Lung microvascular endothelial cell (primary cell): ENCODE measurements around the gene KLHL2. TPM values are rescaled to one million over a fixed set of nuclear protein-coding genes. Genes with fewer than 3 reads are reported as not detected.
"Not testable (repeated sequence)": the region's sequence is repeated elsewhere in the genome, so short reads cannot be mapped to it uniquely, and the experiment has no call there.

Experiments
- DNase-seq, 2 donors: peaks; one replicate each; pipeline versions ENCODE4 v3.0.0 to v3.0.0-alpha.2; 2010; ENCODE audit warnings: low read depth in 2 of 2
- total RNA-seq: library from RNA; depleted of rRNA; stranded (reverse); fragments of >200 nt; gene quantifications from 2 replicates; pipeline ENCODE4 v1.2.1, GENCODE V29; 2014

The KLHL2 gene, protein sequence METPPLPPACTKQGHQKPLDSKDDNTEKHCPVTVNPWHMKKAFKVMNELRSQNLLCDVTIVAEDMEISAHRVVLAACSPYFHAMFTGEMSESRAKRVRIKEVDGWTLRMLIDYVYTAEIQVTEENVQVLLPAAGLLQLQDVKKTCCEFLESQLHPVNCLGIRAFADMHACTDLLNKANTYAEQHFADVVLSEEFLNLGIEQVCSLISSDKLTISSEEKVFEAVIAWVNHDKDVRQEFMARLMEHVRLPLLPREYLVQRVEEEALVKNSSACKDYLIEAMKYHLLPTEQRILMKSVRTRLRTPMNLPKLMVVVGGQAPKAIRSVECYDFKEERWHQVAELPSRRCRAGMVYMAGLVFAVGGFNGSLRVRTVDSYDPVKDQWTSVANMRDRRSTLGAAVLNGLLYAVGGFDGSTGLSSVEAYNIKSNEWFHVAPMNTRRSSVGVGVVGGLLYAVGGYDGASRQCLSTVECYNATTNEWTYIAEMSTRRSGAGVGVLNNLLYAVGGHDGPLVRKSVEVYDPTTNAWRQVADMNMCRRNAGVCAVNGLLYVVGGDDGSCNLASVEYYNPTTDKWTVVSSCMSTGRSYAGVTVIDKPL
- total RNA-seq: 24.0 and 27.4 TPM in 2 replicates

DNA sequence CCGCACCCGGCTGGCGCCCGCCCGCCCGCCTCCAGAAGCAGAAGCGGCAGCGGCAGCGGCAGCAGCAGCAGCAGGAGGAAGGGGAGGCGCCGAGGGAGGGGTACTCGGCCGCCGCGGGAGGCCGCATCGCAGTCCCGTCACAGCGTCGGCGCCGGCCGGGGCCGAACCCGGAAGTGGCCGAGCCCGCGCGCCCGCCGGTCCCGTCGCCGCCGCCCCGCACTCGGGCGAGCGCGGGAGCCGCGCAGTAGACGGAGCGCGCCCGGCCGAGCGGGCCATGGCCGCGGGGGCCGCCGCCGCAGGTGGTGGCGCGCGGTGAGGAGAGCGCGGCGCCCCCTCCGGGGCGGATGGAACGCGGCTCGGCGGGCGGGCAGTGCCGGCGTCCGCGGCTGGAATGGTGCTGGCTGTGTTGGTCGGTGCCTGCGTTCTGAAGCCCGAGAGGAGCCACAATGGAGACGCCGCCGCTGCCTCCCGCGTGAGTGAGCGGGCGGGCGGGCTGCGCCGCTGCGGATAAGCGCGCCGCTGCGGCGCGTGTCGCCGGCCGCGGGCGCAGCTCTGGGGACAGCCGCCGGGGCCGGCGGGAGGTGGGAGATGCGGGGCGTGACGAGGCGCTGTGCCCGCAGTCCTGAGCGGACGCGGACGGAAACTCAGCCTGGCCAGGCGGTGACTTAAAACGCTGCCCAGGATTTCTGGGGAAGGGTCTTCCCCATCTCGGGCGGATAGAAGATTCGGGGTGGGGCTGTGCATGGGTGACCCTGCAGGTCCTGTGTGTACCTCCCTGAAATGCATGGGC, at the start of gene KLHL2:
KLHL2 (plus strand) TSS at position 131 of the 790 bp plus-strand sequence; CDS start at position 447, 316 bp downstream.
- DNase-seq: peak; percentile 88 to 91

DNA sequence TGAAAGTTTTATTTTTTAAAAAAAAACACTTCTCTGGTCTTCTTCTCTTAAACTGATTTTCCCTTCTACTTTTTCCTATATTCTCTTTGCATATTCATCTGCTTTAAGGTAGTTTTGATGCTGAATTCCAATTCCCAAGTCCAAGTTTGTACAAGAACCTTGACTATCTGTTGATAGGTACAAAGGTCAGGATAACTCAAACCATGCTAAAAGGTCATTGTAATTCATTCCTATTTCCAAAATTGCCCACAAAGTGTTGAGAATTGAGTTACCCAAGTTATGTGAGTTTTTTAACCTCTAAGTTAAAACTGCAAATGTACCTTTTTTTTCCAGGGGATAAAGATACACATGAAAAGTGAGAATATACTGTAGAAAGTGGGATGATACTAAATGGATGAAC, 48.6 kb upstream of the KLHL2 start:
- DNase-seq: no peak

DNA sequence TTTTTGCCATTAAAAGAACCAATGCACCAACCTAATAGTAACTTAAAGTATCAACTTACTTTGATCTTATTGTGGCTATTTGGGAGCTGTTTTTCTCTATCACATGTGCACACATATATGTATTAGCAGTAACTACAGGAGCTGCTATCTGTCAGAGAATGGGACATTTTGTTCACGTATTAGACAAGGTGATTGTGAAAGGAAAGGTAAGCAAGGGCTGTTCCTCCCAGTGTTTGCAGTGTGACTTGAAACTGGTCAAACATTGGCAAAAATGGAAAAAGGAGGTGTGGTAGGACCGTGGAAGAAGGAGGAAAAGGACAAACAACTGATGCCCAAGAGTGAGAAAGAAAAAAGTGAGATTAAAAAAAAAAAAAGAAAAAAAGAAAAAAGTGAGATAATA, 43.1 kb upstream of the KLHL2 start:
- DNase-seq: no peak

DNA sequence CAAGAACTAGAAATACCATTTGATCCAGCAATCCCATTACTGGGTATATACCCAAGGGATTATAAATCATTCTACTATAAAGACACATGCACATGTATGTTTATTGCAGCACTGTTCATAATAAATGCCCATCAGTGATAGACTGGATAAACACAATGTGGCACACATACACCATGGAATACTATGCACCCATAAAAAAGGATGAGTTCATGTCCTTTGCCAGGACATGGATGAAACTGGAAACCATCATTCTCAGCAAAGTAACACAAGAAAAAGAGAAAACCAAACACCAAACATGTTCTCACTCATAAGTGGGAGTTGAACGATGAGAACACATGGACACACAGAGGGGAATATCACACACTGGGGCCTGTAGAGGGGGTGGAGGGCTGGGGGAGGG, 40.5 kb upstream of the KLHL2 start:
- not testable (repeated sequence) for DNase-seq

DNA sequence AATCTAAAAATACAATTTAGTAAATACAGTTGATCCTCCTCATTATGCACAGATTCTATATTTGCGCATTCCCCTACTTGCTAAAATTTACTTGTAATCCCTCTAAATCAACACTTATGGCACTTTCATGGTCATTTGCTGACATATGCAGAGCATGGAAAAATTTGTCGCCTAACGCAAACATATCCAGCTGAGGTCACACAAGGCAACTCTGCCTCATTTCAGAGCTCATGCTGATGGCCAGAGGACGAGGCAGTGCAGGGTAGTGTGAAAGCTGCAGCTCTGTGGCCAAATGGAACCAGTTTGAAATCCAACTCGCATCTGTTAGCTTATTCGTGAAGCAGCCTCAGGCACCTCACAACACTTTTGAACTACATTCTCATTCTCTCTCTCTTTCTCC, 39.7 kb upstream of the KLHL2 start:
- DNase-seq: no peak

DNA sequence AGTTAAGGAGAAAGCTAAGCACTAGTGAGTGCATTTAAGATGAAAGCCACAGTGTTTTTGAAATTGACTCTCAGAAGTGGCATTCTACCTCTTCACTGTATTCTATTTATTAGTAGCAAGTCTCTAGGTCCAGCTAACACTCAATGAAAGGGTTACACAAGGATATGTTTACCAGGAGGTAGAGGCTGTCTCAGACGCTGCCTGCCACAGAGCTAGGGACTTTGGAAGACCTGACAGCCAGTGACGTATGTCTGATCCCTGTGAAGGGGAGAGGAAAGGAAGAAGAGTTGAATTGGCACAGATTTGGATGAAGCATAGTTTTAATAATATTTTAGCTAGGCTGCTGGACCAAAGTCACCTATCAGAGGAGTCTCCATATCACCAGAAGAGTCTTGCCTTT, 36.5 kb upstream of the KLHL2 start:
- no peak for DNase-seq

DNA sequence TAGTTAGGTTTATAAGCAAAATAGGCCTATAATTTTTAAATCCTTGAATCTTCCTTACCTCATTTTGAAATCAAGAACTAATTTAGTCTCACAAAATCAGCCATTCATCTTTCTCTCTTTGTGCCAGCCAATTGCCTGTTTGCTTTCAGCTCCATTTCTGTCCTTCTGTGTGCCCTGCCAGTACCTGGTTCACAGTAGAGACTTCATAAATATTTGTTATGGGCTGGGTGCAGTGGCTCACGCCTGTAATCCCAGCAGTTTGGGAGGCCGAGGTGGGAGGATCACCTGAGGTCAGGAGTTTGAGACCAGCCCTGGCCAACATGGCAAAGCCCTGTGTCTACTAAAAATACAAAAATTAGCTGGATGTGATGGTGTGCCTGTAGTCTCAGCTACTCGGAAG, 31.9 kb upstream of the KLHL2 start:
- DNase-seq: not testable (repeated sequence)

DNA sequence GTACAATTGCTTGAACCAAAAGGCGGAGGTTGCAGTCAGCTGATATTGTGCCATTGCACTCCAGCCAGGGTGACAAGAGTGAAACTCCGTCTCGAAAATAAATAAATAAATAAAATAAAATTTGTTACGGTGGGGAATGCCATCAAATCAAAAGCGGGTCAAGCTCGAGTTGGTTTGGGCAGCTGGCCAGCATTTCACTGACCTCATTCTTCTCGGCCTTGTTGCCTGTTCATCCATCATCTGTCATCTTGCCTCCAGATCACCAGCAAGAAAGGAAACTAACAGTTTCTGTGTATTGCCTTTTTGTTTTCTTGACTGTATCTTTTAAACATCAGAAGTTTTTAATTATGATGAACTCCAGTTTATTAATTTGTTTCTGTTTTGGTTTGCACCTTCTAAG, 31.5 kb upstream of the KLHL2 start:
- DNase-seq: peak in 1 of 2 donors; percentile 73

DNA sequence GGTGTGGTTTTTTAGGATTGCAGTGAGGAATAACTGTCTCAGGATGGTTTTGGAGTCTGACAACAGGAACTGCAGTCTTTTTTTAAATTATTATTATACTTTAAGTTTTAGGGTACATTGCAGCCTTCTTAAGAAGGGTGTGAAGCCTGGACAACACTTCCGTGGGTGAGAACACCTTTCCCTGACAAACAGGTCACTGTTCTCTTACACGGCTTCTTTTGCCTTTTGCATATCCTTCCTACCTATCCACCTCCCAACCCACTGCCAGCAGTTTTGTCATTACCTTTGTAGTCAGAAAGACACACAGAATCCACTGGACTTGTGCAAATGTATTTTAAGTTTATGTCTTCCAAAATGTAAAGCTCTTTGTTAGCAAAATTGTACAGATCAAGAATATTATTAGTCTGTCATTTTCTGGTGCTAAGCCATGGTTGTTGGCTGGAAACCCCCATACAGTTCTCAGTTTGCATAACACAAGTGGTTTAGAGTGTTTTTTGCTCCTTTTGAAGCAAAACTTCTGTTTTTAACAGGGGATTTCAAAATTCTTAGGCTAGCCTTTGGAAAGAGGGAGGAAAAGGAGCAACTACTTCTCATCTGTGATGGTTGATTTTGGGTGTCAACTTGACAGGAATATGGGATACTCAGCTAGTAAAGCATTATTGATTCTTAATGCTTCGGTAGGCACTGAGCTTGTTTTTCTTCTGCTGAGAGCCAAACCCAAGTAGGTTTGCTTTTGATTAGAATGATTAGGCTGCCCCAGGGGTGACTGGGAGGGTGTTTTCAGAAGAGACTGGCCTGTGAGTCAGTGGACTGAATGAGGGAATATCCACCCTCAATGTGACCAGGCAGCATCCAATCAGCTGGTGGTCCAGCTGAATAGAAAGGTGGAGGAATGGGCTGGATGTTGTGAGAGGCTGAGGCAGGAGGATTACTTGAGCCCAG, 29.4 kb upstream of the KLHL2 start:
- DNase-seq: no peak

DNA sequence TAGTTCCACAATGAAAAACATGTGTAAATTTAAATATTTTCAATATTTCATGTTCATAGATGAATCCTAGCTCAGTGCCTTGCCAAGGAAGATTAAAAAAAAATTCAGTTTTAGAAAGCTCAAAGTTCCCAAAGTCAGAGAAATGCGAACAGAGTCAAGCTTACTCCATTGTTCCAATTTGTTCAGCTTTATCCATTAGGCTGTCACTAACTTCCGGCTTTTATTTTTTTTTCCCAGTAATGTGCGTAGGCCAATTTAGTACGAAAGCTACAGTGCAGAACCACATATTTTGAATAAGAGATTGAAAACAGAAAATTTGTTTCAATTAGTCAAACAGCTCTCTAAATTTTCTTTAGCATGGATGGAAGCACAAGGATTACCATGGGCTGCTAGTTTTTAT, 23.1 kb upstream of the KLHL2 start:
- DNase-seq: peak; percentile 33 to 54

DNA sequence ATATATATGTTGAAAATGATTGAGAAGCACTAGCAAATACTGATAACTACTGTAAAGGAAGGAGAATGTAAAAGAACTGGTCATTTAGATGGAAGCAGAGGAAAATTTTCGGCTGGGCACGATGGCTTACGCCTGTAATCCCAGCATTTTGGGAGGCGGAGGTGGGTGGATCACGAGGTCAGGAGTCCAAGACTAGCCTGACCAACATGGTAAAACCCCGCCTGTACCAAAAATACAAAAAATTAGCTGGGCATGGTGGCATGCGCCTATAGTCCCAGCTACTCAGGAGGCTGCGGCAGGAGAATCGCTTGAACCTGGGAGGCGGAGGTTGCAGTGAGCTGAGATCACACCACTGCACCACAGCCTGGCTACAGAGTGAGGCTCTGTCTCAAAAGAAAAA, 22.4 kb upstream of the KLHL2 start:
- DNase-seq: not testable (repeated sequence)

DNA sequence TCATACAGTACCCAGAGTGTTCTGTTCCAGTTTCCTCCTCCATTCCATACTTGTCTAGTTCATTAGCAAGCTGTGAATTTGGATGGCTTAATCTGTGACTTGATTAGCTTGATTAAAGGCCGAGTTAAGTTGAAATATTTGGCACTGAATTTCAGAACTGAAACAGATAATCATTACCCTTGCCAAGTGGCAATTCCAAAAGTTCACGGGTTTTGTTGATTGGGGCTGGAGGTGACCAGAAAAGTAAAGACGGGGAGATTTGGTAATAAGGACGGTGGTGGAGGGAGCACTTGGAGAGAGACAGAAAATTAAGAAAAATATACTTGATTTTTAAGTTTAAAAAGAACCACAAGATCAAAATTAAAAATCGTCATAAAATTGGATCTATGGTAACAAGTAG, 21.9 kb upstream of the KLHL2 start:
- DNase-seq: no peak

DNA sequence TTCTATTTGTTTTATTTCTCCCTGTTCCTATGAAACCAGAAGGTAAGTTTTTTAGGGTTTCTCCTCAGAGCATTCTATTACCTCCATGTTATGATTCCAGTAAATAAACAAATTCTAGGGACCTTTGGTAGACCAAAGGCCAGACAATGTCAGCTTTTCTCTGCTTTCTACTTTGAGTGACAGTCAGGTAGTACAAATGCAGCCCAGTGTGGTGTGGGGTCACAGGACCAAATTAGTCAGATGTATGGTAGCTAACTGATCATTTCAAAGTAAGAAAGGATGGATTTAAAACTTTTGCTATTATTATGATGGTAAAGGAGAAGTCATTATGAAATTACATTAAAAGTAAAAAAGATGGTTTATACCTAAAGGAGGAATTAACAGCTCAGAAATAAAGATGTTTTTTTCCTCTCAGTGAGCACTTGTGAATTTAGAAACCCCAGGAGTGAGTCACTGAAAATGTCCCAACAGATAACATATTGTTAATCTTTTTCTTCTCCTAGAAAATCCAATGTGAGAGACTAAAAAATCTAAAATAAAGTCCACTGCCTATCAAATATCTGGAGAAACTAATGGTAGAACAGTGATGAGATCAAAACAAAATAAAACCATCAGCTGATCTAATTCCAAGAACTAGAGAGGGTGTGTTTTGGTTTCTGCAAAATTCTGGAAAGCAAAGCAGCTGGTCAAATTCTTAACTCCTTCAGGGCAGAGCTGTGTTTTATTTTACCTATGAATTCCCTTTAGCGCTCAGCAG, 16.6 kb upstream of the KLHL2 start:
- no peak for DNase-seq

DNA sequence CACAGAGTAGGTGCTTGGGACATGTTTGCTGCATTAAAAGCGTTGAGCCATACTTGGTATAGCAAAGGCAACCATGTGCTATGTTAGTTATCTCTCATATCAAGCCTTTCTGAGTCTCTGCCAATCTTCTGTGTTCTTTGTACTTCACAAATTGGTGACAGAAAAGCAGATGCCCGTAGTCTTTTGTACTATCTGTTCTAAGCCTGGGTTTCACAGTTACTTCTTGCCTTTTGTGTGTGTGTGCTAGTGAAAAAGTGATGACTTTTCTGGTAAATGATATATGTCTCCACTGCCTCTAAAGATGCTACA, 16.1 kb upstream of the KLHL2 start:
- DNase-seq: no peak

DNA sequence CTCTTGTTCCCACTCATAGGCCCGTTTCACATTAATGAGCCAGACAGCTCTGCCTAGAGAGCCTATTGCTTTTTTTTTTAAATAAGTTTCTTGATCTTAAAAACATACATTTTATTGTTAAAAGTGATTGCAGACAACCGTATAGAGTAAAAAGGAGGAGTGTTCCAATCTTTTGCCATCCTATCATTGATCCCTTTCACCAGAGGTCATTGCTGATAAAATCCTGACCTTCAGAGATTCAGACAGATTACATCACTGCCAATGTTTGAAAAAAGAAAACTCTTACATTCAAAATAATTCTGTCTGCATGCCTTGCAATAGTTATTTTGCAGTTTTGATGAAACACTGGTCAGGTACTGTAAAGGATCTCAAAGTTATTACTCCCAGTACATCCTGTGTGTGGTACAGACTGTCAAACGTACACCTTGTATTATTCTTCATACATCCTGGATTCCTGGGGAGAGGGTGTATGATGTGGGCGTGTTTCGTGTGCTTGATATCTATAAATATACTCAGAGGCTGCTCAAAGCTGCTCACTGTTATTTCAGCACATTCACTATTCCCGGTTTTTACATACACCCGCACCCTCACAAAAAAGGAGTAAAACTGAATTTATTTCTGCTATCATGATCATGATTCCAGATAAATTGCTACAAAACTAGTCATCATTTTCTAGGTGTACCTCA, 15.4 kb upstream of the KLHL2 start:
- no peak for DNase-seq

DNA sequence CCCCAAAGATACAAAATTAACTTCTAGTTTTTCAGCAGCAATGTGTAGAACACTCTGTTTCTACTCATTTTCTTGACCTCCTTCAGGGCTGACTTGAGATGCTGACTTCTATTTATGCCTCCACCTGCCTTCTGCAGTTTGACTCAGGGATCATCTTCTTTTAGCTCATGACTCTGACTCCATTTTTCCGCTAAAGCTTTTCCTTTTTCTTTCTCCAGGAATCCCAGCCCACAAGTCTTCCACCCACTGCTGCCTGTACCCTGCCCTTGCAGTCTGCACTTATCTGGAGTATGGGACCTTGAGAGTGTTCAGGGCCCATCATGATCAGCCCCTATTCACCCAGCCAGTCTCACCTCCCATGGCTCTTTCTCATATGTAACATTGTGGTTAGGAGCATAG, 14.9 kb upstream of the KLHL2 start:
- no peak for DNase-seq

DNA sequence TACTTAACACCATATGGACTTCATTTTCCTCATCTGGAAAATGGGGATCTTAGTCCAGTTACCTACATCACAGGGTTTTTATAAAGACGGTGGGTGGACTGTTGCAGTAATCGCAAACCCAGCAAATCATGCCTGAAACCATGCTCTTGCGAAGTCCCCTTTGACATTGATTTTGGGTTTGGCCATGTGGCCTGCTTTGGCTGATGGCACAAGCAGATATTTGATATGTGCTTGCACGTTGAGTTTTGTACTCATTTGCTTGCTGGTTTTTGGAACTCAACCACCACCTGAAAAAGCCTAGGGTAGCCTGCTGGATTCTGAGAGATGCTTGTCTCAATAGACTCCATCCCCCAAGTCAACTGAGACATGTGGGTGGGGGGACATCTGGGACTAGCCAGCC, 14.4 kb upstream of the KLHL2 start:
- DNase-seq: no peak

DNA sequence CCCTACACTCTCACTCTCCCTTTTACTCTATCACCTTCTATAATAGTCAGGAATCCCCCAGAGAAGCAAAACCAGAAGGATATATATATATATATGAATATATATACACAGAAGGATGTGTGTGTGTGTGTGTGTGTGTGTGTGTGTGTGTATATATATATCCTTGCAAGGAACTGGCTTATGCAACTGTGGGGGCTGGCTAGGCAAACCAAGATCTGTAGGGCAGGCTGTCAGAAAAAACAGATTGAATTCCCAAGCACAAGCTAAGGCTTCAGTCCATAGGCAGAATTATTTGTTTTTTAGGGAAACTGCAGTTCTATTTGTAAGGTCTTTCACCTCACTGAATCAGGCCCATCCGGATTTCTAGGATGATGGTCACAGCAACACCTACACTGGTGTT, 13.0 kb upstream of the KLHL2 start:
- no peak for DNase-seq

DNA sequence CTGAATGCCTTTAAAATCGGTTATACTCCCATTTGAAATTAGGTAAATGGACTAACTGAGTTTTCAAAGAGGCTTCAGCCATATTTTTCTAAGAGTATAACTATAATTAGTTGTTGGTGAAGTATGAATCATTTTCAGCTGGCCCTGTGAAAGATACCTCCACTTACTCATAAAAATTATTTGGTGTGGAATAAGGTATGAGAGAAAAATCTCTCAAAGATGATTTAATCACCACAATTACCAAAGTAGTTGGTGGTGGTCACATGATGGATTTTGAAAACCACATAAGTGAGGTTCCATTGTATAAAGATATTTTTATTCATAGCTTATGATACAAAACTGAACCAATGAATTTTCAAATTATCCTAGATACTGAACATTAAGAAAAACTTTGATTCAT, 9.0 kb upstream of the KLHL2 start:
- DNase-seq: no peak

DNA sequence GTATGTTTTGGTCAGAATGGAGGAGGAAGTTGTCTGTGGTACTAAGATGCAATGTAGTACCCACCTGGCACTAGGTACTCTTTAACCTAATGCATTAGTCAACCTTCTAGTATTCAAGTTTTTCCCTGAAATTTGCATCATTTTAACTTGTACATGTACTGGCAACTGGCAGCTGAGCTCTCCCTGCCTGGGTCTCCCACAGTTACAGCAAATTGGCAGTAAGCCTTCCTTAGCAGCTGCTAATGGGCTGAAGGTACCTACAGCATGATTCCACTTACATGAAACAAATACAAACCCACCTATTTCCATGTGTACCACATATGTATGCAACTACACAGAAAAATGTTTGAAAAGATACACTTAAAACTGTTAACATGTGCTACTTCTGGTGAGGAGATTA, 8.1 kb upstream of the KLHL2 start:
- no peak for DNase-seq
